Keratinocyte (primary cell): ENCODE data around the gene EMILIN3. TPM values are rescaled to one million over a fixed set of nuclear protein-coding genes. Genes with fewer than 3 reads are reported as not detected.

ENCODE experiments used
- DNase-seq: peaks from one replicate; pipeline ENCODE4 v3.0.0-alpha.2; 2011; ENCODE audit warnings: low read depth, missing footprints, low spot score
- FAIRE-seq: peaks from 2 replicates; lab custom pipeline; 2011; peaks lifted over from hg19 to GRCh38; lab: Jason Lieb, UNC
- H2AFZ ChIP-seq: 2 replicates; pipeline ENCODE4 v1.6.0; 2012; ENCODE audit warnings: low read length, control low read depth, inconsistent platforms; ENCODE audit not compliant: control insufficient read depth
- H3K27ac ChIP-seq: 2 replicates; pipeline ENCODE4 v1.5.1; 2011; ENCODE audit warnings: low read length; ENCODE audit not compliant: control insufficient read depth, insufficient read depth
- H3K27me3 ChIP-seq: 3 replicates; pipeline ENCODE4 v1.6.0; 2011; ENCODE audit warnings: low read length; ENCODE audit not compliant: control insufficient read depth, insufficient read depth; ENCODE audit errors: extremely low read depth
- H3K36me3 ChIP-seq, 2 experiments: 2 replicates in 1 of 2; 3 replicates in 1 of 2; pipeline ENCODE4 v1.5.1; 2011; ENCODE audit warnings: low read length in 2 of 2, mild to moderate bottlenecking in 1 of 2; ENCODE audit not compliant: control insufficient read depth in 2 of 2, insufficient read depth in 2 of 2; ENCODE audit errors: extremely low read depth in 1 of 2
- H3K4me1 ChIP-seq: 3 replicates; pipeline ENCODE4 v1.5.1; 2011; ENCODE audit warnings: low read length; ENCODE audit not compliant: control insufficient read depth, insufficient read depth; ENCODE audit errors: extremely low read depth
- H3K4me2 ChIP-seq: 3 replicates; pipeline ENCODE4 v1.6.0; 2011; ENCODE audit warnings: low read depth, low read length; ENCODE audit not compliant: control insufficient read depth, insufficient read depth; ENCODE audit errors: extremely low read depth
- H3K4me3 ChIP-seq, 3 experiments: fragments of 200-600 bp in 1 of 3; sonication (generic) in 1 of 3; 2 replicates in 2 of 3; 3 replicates in 1 of 3; pipeline ENCODE4 v1.5.1; 2011 to 2016; ENCODE audit warnings: low read length in 3 of 3, mild to moderate bottlenecking in 3 of 3, control low read depth in 2 of 3, inconsistent platforms in 1 of 3, low read depth in 1 of 3, mixed read lengths in 1 of 3, mixed run types in 1 of 3, moderate library complexity in 1 of 3; ENCODE audit not compliant: control insufficient read depth in 2 of 3, insufficient read depth in 2 of 3; ENCODE audit errors: extremely low read depth in 1 of 3
- H3K79me2 ChIP-seq: 2 replicates; pipeline ENCODE4 v1.6.0; 2012; ENCODE audit warnings: low read length; ENCODE audit not compliant: control insufficient read depth, insufficient read depth
- H3K9ac ChIP-seq: 3 replicates; pipeline ENCODE4 v1.6.0; 2011; ENCODE audit warnings: low read length; ENCODE audit not compliant: control insufficient read depth, insufficient read depth; ENCODE audit errors: extremely low read depth
- H3K9me1 ChIP-seq: 3 replicates; pipeline ENCODE4 v1.6.0; 2011; ENCODE audit warnings: low read length; ENCODE audit not compliant: control insufficient read depth, insufficient read depth; ENCODE audit errors: extremely low read depth
- H3K9me3 ChIP-seq: 2 replicates; pipeline ENCODE4 v1.5.1; 2012; ENCODE audit warnings: low read depth, low read length; ENCODE audit not compliant: control insufficient read depth
- H4K20me1 ChIP-seq: 3 replicates; pipeline ENCODE4 v1.6.0; 2011; ENCODE audit warnings: low read length; ENCODE audit not compliant: control insufficient read depth, insufficient read depth; ENCODE audit errors: extremely low read depth
- EZH2 ChIP-seq: IDR thresholded peaks from one replicate; pipeline ENCODE4 v1.6.1; 2012; ENCODE audit warnings: inconsistent platforms, mild to moderate bottlenecking, low read length, moderate library complexity
- dilution Hi-C: fragments of 300-500 bp; cut with MboI; formaldehyde crosslinking; loops from one replicate; pipeline ENCODE4 v1.7.0; 2020; ENCODE audit warnings: low sequenced_read_pairs; ENCODE audit not compliant: extremely low pct_ligation_motif_present
- polyA plus RNA-seq, 5 experiments: library from polyadenylated mRNA; depleted of rRNA in 3 of 5; stranded (reverse) in 3 of 5; stranded (forward) in 1 of 5; unstranded in 1 of 5; fragments of >200 nt; gene quantifications; 1 replicate in 1 of 5; 2 replicates in 3 of 5; 3 replicates in 1 of 5; pipeline versions ENCODE4 v1.2.1 to v1.2.3, GENCODE V29; 2011 to 2012; ENCODE audit warnings: missing spikeins in 2 of 5, low read depth in 1 of 5, low replicate concordance in 1 of 5
- TF ChIP-seq, protein P1 (sequence below), 3 experiments: IDR thresholded peaks in 1 of 3; conservative IDR thresholded peaks in 1 of 3; optimal IDR thresholded peaks in 1 of 3; 2 replicates in 2 of 3; 3 replicates in 1 of 3; pipeline versions ENCODE3 to v1.5.1; 2011; ENCODE audit warnings: low read length in 3 of 3, mild to moderate bottlenecking in 3 of 3, moderate library complexity in 2 of 3, control low read depth in 1 of 3, inconsistent platforms in 1 of 3; ENCODE audit not compliant: insufficient read depth in 2 of 3; ENCODE audit errors: extremely low read depth in 1 of 3

The EMILIN3 gene
- polyA plus RNA-seq, 1 donor (not counting 4 experiments of a cell fraction or from before 2014, with no cell fraction given): not detected

DNA sequence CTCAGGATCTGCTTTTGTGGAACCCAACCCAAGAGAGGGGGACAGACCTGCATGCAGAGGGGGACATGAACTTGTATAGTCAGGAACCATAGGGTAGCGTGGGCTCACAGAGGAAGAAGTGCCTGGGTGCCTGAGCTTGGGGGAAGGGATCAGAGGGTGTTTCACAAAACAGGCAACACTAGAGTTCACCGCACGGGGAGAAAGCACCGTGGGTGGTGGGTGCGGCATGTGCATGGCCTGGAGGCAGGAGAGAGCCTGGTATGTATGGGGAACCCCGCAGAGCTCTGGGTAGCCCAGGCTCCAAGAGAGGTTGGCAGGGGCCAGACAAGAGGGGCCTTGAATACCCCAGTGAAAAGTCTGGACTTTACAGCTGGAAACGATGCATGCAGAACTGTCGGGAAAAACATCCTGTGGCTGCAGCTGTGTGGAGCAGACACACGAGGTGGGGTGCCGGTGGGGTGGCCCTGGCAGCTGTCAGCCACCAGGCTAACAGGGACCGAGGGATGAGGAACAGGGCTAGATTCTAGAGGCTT is 6.7 kb upstream of the EMILIN3 start:
- FAIRE-seq: no peak
- dilution Hi-C loops: no loop called here

DNA sequence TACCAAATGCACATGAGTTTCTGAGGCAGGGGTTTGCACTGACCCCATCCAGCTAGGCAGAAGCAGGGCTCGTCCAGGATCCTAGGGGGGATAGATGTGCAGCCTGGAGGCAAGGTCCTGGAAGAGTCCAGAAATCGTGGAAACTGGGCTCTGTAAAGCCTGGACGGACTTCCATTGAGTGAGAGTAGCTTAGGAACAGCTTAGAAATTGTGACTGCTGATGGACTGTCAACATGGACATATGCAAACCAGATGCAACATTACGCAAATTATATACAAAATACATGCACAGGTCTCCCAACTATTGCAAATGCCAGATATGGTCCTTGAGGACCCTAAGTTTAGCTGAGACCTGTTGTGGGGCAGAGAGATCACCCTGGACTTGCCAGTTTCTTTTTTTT is 4.8 kb upstream of the EMILIN3 start:
- H3K27me3 ChIP-seq: peaks cover 36% of the 10 kb centered on the region
- H3K4me3 ChIP-seq: no peak overlapping the region
- no peaks in the 10 kb centered on the region for H4K20me1 ChIP-seq
- no peak overlapping the region for H3K27ac ChIP-seq
- no peak overlapping the region for H3K9ac ChIP-seq
- no peaks in the 10 kb centered on the region for H3K9me1 ChIP-seq
- FAIRE-seq (no peak), DNase-seq (no peak)
- H3K79me2 ChIP-seq: no peaks in the 10 kb centered on the region
- no peak overlapping the region for H3K4me2 ChIP-seq
- H3K4me1 ChIP-seq: no peaks in the 10 kb centered on the region
- no peak overlapping the region for H2AFZ ChIP-seq
- H3K9me3 ChIP-seq: no peaks in the 10 kb centered on the region
- H3K36me3 ChIP-seq: no peaks in the 10 kb centered on the region
- dilution Hi-C loops: no loop called here
- no peak for TF ChIP-seq EZH2
- TF ChIP-seq, protein P1, sequence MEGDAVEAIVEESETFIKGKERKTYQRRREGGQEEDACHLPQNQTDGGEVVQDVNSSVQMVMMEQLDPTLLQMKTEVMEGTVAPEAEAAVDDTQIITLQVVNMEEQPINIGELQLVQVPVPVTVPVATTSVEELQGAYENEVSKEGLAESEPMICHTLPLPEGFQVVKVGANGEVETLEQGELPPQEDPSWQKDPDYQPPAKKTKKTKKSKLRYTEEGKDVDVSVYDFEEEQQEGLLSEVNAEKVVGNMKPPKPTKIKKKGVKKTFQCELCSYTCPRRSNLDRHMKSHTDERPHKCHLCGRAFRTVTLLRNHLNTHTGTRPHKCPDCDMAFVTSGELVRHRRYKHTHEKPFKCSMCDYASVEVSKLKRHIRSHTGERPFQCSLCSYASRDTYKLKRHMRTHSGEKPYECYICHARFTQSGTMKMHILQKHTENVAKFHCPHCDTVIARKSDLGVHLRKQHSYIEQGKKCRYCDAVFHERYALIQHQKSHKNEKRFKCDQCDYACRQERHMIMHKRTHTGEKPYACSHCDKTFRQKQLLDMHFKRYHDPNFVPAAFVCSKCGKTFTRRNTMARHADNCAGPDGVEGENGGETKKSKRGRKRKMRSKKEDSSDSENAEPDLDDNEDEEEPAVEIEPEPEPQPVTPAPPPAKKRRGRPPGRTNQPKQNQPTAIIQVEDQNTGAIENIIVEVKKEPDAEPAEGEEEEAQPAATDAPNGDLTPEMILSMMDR (optimal IDR thresholded peaks at IDR 0.05 in 1 of 3, IDR thresholded peaks at IDR 0.05 in 1 of 3, conservative IDR thresholded peaks at IDR 0.05 in 1 of 3; ENCODE audit: extremely low read depth in 1 of 3, insufficient read depth in 2 of 3, low read length in 3 of 3): no peak

More for the DNA sequence above, 6.7 kb upstream of the EMILIN3 start:
- Histone ChIP-seq H3K27ac (no peak overlapping the region), H3K9me3 (no peaks in the 10 kb centered on the region), H3K4me1 (no peaks in the 10 kb centered on the region), H3K36me3 (no peaks in the 10 kb centered on the region), H3K9ac (no peak overlapping the region), H3K79me2 (no peaks in the 10 kb centered on the region), H3K9me1 (no peaks in the 10 kb centered on the region), H3K27me3 (peaks cover 29% of the 10 kb centered on the region), H4K20me1 (no peaks in the 10 kb centered on the region), H2AFZ (no peak overlapping the region), H3K4me2 (no peak overlapping the region), H3K4me3 (no peak overlapping the region)
- TF ChIP-seq EZH2: no peak
- TF ChIP-seq, protein P1 (optimal IDR thresholded peaks at IDR 0.05 in 1 of 3, IDR thresholded peaks at IDR 0.05 in 1 of 3, conservative IDR thresholded peaks at IDR 0.05 in 1 of 3; ENCODE audit: extremely low read depth in 1 of 3, insufficient read depth in 2 of 3, low read length in 3 of 3): no peak
- DNase-seq: no peak
